ENCODE data around the gene ZNF521. TPM values are rescaled to one million over a fixed set of nuclear protein-coding genes. Genes with fewer than 3 reads are reported as not detected.
A peak's percentile ranks its signal among the peaks of the same experiment; 100 is the strongest.

Gene ZNF521
- total RNA-seq, 1 donor = 169 TPM

- DNase-seq (ENCODE audit: low read depth in 2 of 3, low spot score in 2 of 3) = no peak
These were observed 258.8 kb downstream of the ZNF521 start for GRCh38 chr18:25093141-25093540.

- no peak for DNase-seq (ENCODE audit: low read depth in 2 of 3, low spot score in 2 of 3)
These were observed 262.5 kb downstream of the ZNF521 start for GRCh38 chr18:25089470-25089869.

GRCh38 chr18:25086876-25087275 lies 265.1 kb downstream of the ZNF521 start:
- DNase-seq (ENCODE audit: low read depth in 2 of 3, low spot score in 2 of 3) = no peak

- no peak for DNase-seq (ENCODE audit: low read depth in 2 of 3, low spot score in 2 of 3)
These were observed 271.0 kb downstream of the ZNF521 start for GRCh38 chr18:25081001-25081400.

- DNase-seq (ENCODE audit: low read depth in 2 of 3, low spot score in 2 of 3) = no peak
These were observed 271.8 kb downstream of the ZNF521 start for GRCh38 chr18:25080211-25080610.

GRCh38 chr18:25077944-25078723 lies 273.8 kb downstream of the ZNF521 start:
- DNase-seq (ENCODE audit: low read depth in 2 of 3, low spot score in 2 of 3) = no peak

GRCh38 chr18:25077038-25077943 lies 274.7 kb downstream of the ZNF521 start:
- DNase-seq (ENCODE audit: low read depth in 2 of 3, low spot score in 2 of 3) = no peak

- DNase-seq (ENCODE audit: low read depth in 2 of 3, low spot score in 2 of 3) = no peak
These were observed 276.2 kb downstream of the ZNF521 start for GRCh38 chr18:25075783-25076182.

- DNase-seq (ENCODE audit: low read depth in 2 of 3, low spot score in 2 of 3) = no peak
These were observed 276.6 kb downstream of the ZNF521 start for GRCh38 chr18:25075331-25075730.

- DNase-seq (ENCODE audit: low read depth in 2 of 3, low spot score in 2 of 3) = no peak
These were observed 277.0 kb downstream of the ZNF521 start for GRCh38 chr18:25074925-25075324.

- DNase-seq (ENCODE audit: low read depth in 2 of 3, low spot score in 2 of 3) = no peak
These were observed 279.8 kb downstream of the ZNF521 start for GRCh38 chr18:25072205-25072604.

GRCh38 chr18:25067275-25068025 lies 284.5 kb downstream of the ZNF521 start:
- no peak for DNase-seq (ENCODE audit: low read depth in 2 of 3, low spot score in 2 of 3)

- peak in 1 of 3 donors; percentile 9 for DNase-seq (ENCODE audit: low read depth in 2 of 3, low spot score in 2 of 3)
These were observed 285.4 kb downstream of the ZNF521 start for GRCh38 chr18:25066516-25066915.

GRCh38 chr18:25062720-25063119 lies 289.2 kb downstream of the ZNF521 start:
- peak in 1 of 3 donors; percentile 9 for DNase-seq (ENCODE audit: low read depth in 2 of 3, low spot score in 2 of 3)

GRCh38 chr18:25061395-25061794 lies 290.6 kb downstream of the ZNF521 start:
- no peak for DNase-seq (ENCODE audit: low read depth in 2 of 3, low spot score in 2 of 3)

- DNase-seq (ENCODE audit: low read depth in 2 of 3, low spot score in 2 of 3) = peak in 1 of 3 donors; percentile 1
These were observed 293.4 kb downstream of the ZNF521 start for GRCh38 chr18:25058521-25058920.

GRCh38 chr18:25057491-25058050 lies 294.4 kb downstream of the ZNF521 start:
- DNase-seq (ENCODE audit: low read depth in 2 of 3, low spot score in 2 of 3) = no peak

- DNase-seq (ENCODE audit: low read depth in 2 of 3, low spot score in 2 of 3) = no peak
These were observed 295.5 kb downstream of the ZNF521 start for GRCh38 chr18:25056429-25056828.

GRCh38 chr18:25055076-25055475 lies 296.9 kb downstream of the ZNF521 start:
- DNase-seq (ENCODE audit: low read depth in 2 of 3, low spot score in 2 of 3) = peak in 2 of 3 donors; percentile 28

GRCh38 chr18:25053466-25053865 lies 298.5 kb downstream of the ZNF521 start:
- DNase-seq (ENCODE audit: low read depth in 2 of 3, low spot score in 2 of 3) = no peak

GRCh38 chr18:25052511-25052921 lies 299.4 kb downstream of the ZNF521 start:
- DNase-seq (ENCODE audit: low read depth in 2 of 3, low spot score in 2 of 3) = no peak

Data from hematopoietic multipotent progenitor cell (in vitro differentiated cells).